Endothelial cell of umbilical vein (primary cell): ENCODE results near the gene NF1. TPM values are rescaled to one million over a fixed set of nuclear protein-coding genes. Genes with fewer than 3 reads are reported as not detected.

Source experiments
- BruUV-seq: library from RNA; stranded (reverse); fragments of 400-500 nt; replicated peaks from 2 replicates; lab custom pipeline; 2021; lab: Mats Ljungman, UMichigan
- CTCF ChIA-PET: fragments of 300-600, 350-600 bp; sonication (Branson Sonifier 250); formaldehyde crosslinking; loops from one replicate; lab custom pipeline; 2021; ENCODE audit warnings: antibody characterized with exemption, inconsistent platforms; lab: Charles Lee
- POLR2A ChIA-PET: fragments of 300-600, 350-600 bp; sonication (Branson Sonifier 250); formaldehyde crosslinking; loops from one replicate; lab custom pipeline; 2021; ENCODE audit warnings: antibody characterized with exemption, inconsistent platforms; lab: Charles Lee
- DNase-seq: peaks from one replicate; pipeline ENCODE4 v3.0.0-alpha.2; 2011; ENCODE audit warnings: low read depth, low spot score
- FAIRE-seq: peaks from 2 replicates; lab custom pipeline; 2011; peaks lifted over from hg19 to GRCh38; lab: Jason Lieb, UNC
- H2AFZ ChIP-seq: 2 replicates; pipeline ENCODE4 v1.6.0; 2012; ENCODE audit warnings: low read depth, low read length, control low read depth, inconsistent platforms
- H3K27ac ChIP-seq: 2 replicates; pipeline ENCODE4 v1.5.1; 2011; ENCODE audit warnings: low read depth, mild to moderate bottlenecking, control low read depth, low read length, moderate library complexity; ENCODE audit not compliant: insufficient read depth
- H3K27me3 ChIP-seq, 2 experiments: 2 replicates each; pipeline versions ENCODE4 v1.6.0 to v1.6.1; 2011; ENCODE audit warnings: low read length in 2 of 2, mixed read lengths in 1 of 2; ENCODE audit not compliant: control insufficient read depth in 2 of 2, insufficient read depth in 2 of 2
- H3K36me3 ChIP-seq, 2 experiments: 2 replicates in 1 of 2; 3 replicates in 1 of 2; pipeline ENCODE4 v1.5.1; 2011; ENCODE audit warnings: low read length in 2 of 2, mild to moderate bottlenecking in 1 of 2, moderate library complexity in 1 of 2; ENCODE audit not compliant: control insufficient read depth in 2 of 2, insufficient read depth in 2 of 2; ENCODE audit errors: extremely low read depth in 1 of 2
- H3K4me1 ChIP-seq: 3 replicates; pipeline ENCODE4 v1.5.1; 2011; ENCODE audit warnings: mild to moderate bottlenecking, low read length; ENCODE audit not compliant: control insufficient read depth, insufficient read depth; ENCODE audit errors: extremely low read depth
- H3K4me2 ChIP-seq: 2 replicates; pipeline ENCODE4 v1.6.1; 2011; ENCODE audit warnings: low read length, control low read depth, mixed read lengths; ENCODE audit not compliant: insufficient read depth
- H3K4me3 ChIP-seq, 3 experiments: fragments of 200-600 bp in 1 of 3; sonication (generic), shearing (Covaris generic) in 1 of 3; replicated peaks in 1 of 3; 2 replicates each; pipeline ENCODE4 v1.5.1; 2011 to 2016; ENCODE audit warnings: control low read depth in 3 of 3, low read length in 3 of 3, mild to moderate bottlenecking in 2 of 3, inconsistent platforms in 1 of 3, low read depth in 1 of 3, moderate library complexity in 1 of 3; ENCODE audit not compliant: insufficient read depth in 1 of 3
- H3K79me2 ChIP-seq: 2 replicates; pipeline ENCODE4 v1.6.0; 2012; ENCODE audit warnings: low read length, inconsistent platforms; ENCODE audit not compliant: control insufficient read depth, insufficient read depth
- H3K9ac ChIP-seq: replicated peaks from 2 replicates; pipeline ENCODE3; 2011; ENCODE audit warnings: low read length, control low read depth; ENCODE audit not compliant: insufficient read depth; ENCODE audit errors: extremely low read depth
- H3K9me1 ChIP-seq: replicated peaks from 3 replicates; pipeline ENCODE4 v1.6.0; 2011; ENCODE audit warnings: mild to moderate bottlenecking, low read length; ENCODE audit not compliant: control insufficient read depth, insufficient read depth; ENCODE audit errors: extremely low read depth
- H3K9me3 ChIP-seq: replicated peaks from 2 replicates; pipeline ENCODE4 v1.5.1; 2012; ENCODE audit warnings: low read length, inconsistent platforms; ENCODE audit not compliant: control insufficient read depth, insufficient read depth
- H4K20me1 ChIP-seq: replicated peaks from 2 replicates; pipeline ENCODE3; 2011; ENCODE audit warnings: mild to moderate bottlenecking, low read length; ENCODE audit not compliant: control insufficient read depth, insufficient read depth; ENCODE audit errors: extremely low read depth
- CTCF ChIP-seq, 2 donors: IDR thresholded peaks; 1 replicate in 1 of 2; 2 replicates in 1 of 2; pipeline ENCODE4 v1.5.1; 2011; ENCODE audit warnings: low read length in 2 of 2, mild to moderate bottlenecking in 2 of 2, moderate library complexity in 2 of 2, control low read depth in 1 of 2, inconsistent platforms in 1 of 2, low read depth in 1 of 2; ENCODE audit not compliant: insufficient read depth in 1 of 2; ENCODE audit errors: extremely low read depth in 1 of 2
- EZH2 ChIP-seq: IDR thresholded peaks from 2 replicates; pipeline ENCODE4 v1.6.1; 2012; ENCODE audit warnings: borderline replicate concordance, low read depth, mild to moderate bottlenecking, moderate library complexity, low read length, inconsistent platforms; ENCODE audit not compliant: severe bottlenecking
- FOS ChIP-seq: IDR thresholded peaks from 2 replicates; pipeline ENCODE4 v1.6.1; 2011; ENCODE audit warnings: mild to moderate bottlenecking, low read length, moderate library complexity, borderline replicate concordance; ENCODE audit not compliant: insufficient read depth
- GATA2 ChIP-seq: IDR thresholded peaks from 2 replicates; pipeline ENCODE4 v1.7.0; 2011; ENCODE audit warnings: low read depth, mild to moderate bottlenecking, moderate library complexity, mixed read lengths, low read length; ENCODE audit not compliant: insufficient read length, insufficient read depth
- JUN ChIP-seq: IDR thresholded peaks from 2 replicates; pipeline ENCODE4 v1.6.1; 2011; ENCODE audit warnings: borderline replicate concordance, low read depth; ENCODE audit not compliant: insufficient read length, insufficient read depth
- MAX ChIP-seq: IDR thresholded peaks from 2 replicates; pipeline ENCODE4 v1.6.1; 2011; ENCODE audit not compliant: insufficient read depth, insufficient read length
- POLR2A ChIP-seq: IDR thresholded peaks from 2 replicates; pipeline ENCODE4 v1.6.1; 2012; ENCODE audit warnings: low read depth, mild to moderate bottlenecking, control low read depth, low read length
- POLR2AphosphoS5 ChIP-seq: IDR thresholded peaks from 2 replicates; pipeline ENCODE4 v1.6.1; 2012; ENCODE audit warnings: low read depth, mild to moderate bottlenecking, control low read depth, low read length, moderate library complexity; ENCODE audit not compliant: insufficient read depth
- dilution Hi-C: fragments of 300-500 bp; cut with MboI; formaldehyde crosslinking; loops from one replicate; pipeline ENCODE4 v1.15.0; 2019; ENCODE audit warnings: low sequenced_read_pairs; ENCODE audit not compliant: extremely low pct_ligation_motif_present
- intact Hi-C: fragments of 100-400 bp; cut with micrococcal nuclease; formaldehyde crosslinking; loops from one replicate; pipeline ENCODE4 v1.10.0; 2022
- polyA plus RNA-seq, 4 experiments: library from polyadenylated mRNA; depleted of rRNA in 3 of 4; stranded (reverse) in 3 of 4; unstranded in 1 of 4; fragments of >200 nt; gene quantifications; 2 replicates each; pipeline versions ENCODE4 v1.2.1 to v1.2.3, GENCODE V29; 2011 to 2012; ENCODE audit warnings: missing spikeins in 1 of 4
- total RNA-seq: library from RNA; stranded (reverse); gene quantifications from 2 replicates; pipeline ENCODE4 v1.2.3, GENCODE V29; 2021

NF1 gene
- total and polyA plus RNA-seq, 2 donors (not counting 3 experiments of a cell fraction or from before 2014, with no cell fraction given) = 13.7 to 42.4 TPM

- intact Hi-C loops (no loop called here), dilution Hi-C loops (no loop called here)
- no peaks in the 10 kb centered on the region for H3K36me3 ChIP-seq
- H3K27ac ChIP-seq = no peak overlapping the region
- peaks cover 12 to 13% of the 10 kb centered on the region in 2 experiments for H3K27me3 ChIP-seq
- DNase-seq = no peak
- no peak overlapping the region for H3K4me2 ChIP-seq
- no peaks in the 10 kb centered on the region for H3K79me2 ChIP-seq
- CTCF ChIA-PET = interaction anchor here (1.7 to 2.1 kb wide), 2 partner anchors 8 to 445 kb away, joined by 4 to 5 read pairs; no protein-coding TSS in a partner anchor
- TF ChIP-seq POLR2A = no peak
- no peak for TF ChIP-seq EZH2
- no peak for TF ChIP-seq MAX
- no peak for TF ChIP-seq JUN
- TF ChIP-seq POLR2AphosphoS5 = no peak
- TF ChIP-seq FOS = no peak
- no peak for TF ChIP-seq GATA2
- TF ChIP-seq CTCF (IDR thresholded peaks at IDR 0.05; ENCODE audit: extremely low read depth in 1 of 2, insufficient read depth in 1 of 2, low read depth in 1 of 2, low read length in 2 of 2) = no peak
- no peak overlapping the region for H3K4me3 ChIP-seq
- no TSS peak for BruUV-seq
- POLR2A ChIA-PET = no interaction called here
- FAIRE-seq = no peak
- no peaks in the 10 kb centered on the region for H4K20me1 ChIP-seq
- no peak overlapping the region for H3K9ac ChIP-seq
- no peak overlapping the region for H2AFZ ChIP-seq
- no peaks in the 10 kb centered on the region for H3K4me1 ChIP-seq
- no peaks in the 10 kb centered on the region for H3K9me1 ChIP-seq
- H3K9me3 ChIP-seq = no peaks in the 10 kb centered on the region
Measured at GRCh38 chr17:31397256-31397939, 302.6 kb downstream of the NF1 start.
